IPS-18a (cell line): Measurements from ENCODE around the gene OR5AP2.
"Not testable (repeated sequence)": the region's sequence is repeated elsewhere in the genome, so short reads cannot be mapped to it uniquely, and the experiment has no call there.

Experiments
- H3K27ac ChIP-seq: one replicate; pipeline ENCODE4 v1.5.1; 2013; ENCODE audit warnings: low read length
- H3K27me3 ChIP-seq: one replicate; pipeline ENCODE4 v1.6.1; 2013; ENCODE audit warnings: mild to moderate bottlenecking, low read length; ENCODE audit not compliant: control insufficient read depth, insufficient read depth
- H3K36me3 ChIP-seq: one replicate; pipeline ENCODE4 v1.6.1; 2013; ENCODE audit warnings: low read depth, low read length; ENCODE audit not compliant: control insufficient read depth
- H3K4me1 ChIP-seq: one replicate; pipeline ENCODE4 v1.6.1; 2013; ENCODE audit warnings: low read depth, low read length; ENCODE audit not compliant: control insufficient read depth
- H3K4me3 ChIP-seq: one replicate; pipeline ENCODE4 v1.5.1; 2013; ENCODE audit warnings: low read length
- H3K9ac ChIP-seq: one replicate; pipeline ENCODE4 v1.6.1; 2013; ENCODE audit warnings: mild to moderate bottlenecking, low read length, moderate library complexity
- H3K9me3 ChIP-seq: one replicate; pipeline ENCODE4 v1.6.1; 2013; ENCODE audit warnings: low read depth, low read length; ENCODE audit not compliant: control insufficient read depth

OR5AP2 gene

DNA sequence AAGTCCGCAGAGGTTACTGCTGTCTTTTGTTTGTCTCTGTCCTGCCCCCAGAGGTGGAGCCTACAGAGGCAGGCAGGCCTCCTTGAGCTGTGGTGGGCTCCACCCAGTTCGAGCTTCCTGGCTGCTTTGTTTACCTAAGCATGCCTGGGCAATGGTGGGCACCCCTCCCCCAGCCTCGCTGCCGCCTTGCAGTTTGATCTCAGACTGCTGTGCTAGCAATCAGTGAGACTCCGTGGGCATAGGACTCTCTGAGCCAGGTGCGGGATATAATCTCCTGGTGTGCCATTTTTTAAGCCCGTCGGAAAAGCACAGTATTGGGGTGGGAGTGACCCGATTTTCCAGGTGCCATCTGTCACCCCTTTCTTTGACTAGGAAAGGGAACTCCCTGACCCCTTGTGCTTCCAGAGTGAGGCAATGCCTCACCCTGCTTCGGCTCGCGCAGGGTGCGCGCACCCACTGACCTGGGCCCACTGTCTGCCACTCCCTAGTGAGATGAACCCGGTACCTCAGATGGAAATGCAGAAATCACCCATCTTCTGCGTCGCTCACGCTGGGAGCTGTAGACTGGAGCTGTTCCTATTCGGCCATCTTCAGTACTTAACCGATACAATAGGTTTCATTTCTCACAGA lies 50.0 kb downstream of the OR5AP2 start:
- H3K9ac ChIP-seq, H3K4me3 ChIP-seq, H3K27me3 ChIP-seq, H3K9me3 ChIP-seq, H3K27ac ChIP-seq, H3K4me1 ChIP-seq, H3K36me3 ChIP-seq: not testable (repeated sequence)
